HL-60 (cell line): ENCODE measurements around the gene SLC23A2.

Experiments used
- DNase-seq, 2 experiments: peaks; one replicate each; pipeline ENCODE4 v3.0.0-alpha.2; 2010 to 2020; ENCODE audit warnings: low read depth in 1 of 2, low spot score in 1 of 2
- H3K27ac ChIP-seq: fragments of 250-450 bp; sonication (Bioruptor Pico); replicated peaks from 2 replicates; pipeline ENCODE4 v1.5.1; 2020; ENCODE audit warnings: mild to moderate bottlenecking, moderate library complexity
- H3K27me3 ChIP-seq: fragments of 250-450 bp; sonication (Bioruptor Pico); 2 replicates; pipeline ENCODE4 v1.5.1; 2021; ENCODE audit warnings: mild to moderate bottlenecking, moderate library complexity; ENCODE audit not compliant: insufficient read depth, poor library complexity, severe bottlenecking
- H3K4me3 ChIP-seq: replicated peaks from 2 replicates; pipeline ENCODE4 v1.5.1; 2011; ENCODE audit warnings: mild to moderate bottlenecking, control low read depth, low read length; ENCODE audit not compliant: insufficient read depth
- CTCF ChIP-seq: IDR thresholded peaks from one replicate; pipeline ENCODE4 v1.5.1; 2011; ENCODE audit warnings: low read length, control low read depth, inconsistent platforms; ENCODE audit not compliant: insufficient read depth
- GABPA ChIP-seq: IDR thresholded peaks from 2 replicates; pipeline ENCODE4 v1.6.1; 2012; ENCODE audit warnings: low read depth
- POLR2AphosphoS5 ChIP-seq: IDR thresholded peaks from 2 replicates; pipeline ENCODE4 v1.6.1; 2012; ENCODE audit warnings: low read depth
- REST ChIP-seq: IDR thresholded peaks from 2 replicates; pipeline ENCODE4 v1.6.1; 2012; ENCODE audit warnings: low read depth; ENCODE audit not compliant: insufficient replicate concordance
- SPI1 ChIP-seq: IDR thresholded peaks from 2 replicates; pipeline ENCODE4 v1.6.1; 2012; ENCODE audit warnings: low read depth, mild to moderate bottlenecking, borderline replicate concordance

The SLC23A2 gene

GRCh38 chr20:4836473-4836872 lies 164.8 kb downstream of the SLC23A2 start:
- Histone ChIP-seq H3K4me3 (no peak overlapping the region), H3K27me3 (no peaks in the 10 kb centered on the region), H3K27ac (no peak overlapping the region)
- no peak for DNase-seq
- TF ChIP-seq CTCF (no peak), POLR2AphosphoS5 (no peak), SPI1 (no peak), REST (no peak), GABPA (no peak)

GRCh38 chr20:4835244-4836177 lies 165.8 kb downstream of the SLC23A2 start:
- Histone ChIP-seq H3K27ac (no peak overlapping the region), H3K27me3 (no peaks in the 10 kb centered on the region), H3K4me3 (no peak overlapping the region)
- TF ChIP-seq GABPA (no peak), POLR2AphosphoS5 (no peak), REST (no peak), SPI1 (no peak), CTCF (no peak)
- no peak for DNase-seq

GRCh38 chr20:4833074-4833728 lies 168.1 kb downstream of the SLC23A2 start:
- no peak overlapping the region for H3K4me3 ChIP-seq
- TF ChIP-seq POLR2AphosphoS5 = no peak
- TF ChIP-seq CTCF = no peak
- TF ChIP-seq SPI1 = no peak
- no peak for TF ChIP-seq REST
- TF ChIP-seq GABPA = no peak
- no peak for DNase-seq
- H3K27me3 ChIP-seq = no peaks in the 10 kb centered on the region
- no peak overlapping the region for H3K27ac ChIP-seq
